Activated naive CD4-positive, alpha-beta T cell (primary cell): ENCODE results near the gene TMEM209.
"Not testable (repeated sequence)": the region's sequence is repeated elsewhere in the genome, so short reads cannot be mapped to it uniquely, and the experiment has no call there.

Source experiments
- DNase-seq, 4 experiments: peaks; one replicate each; lab custom pipeline; 2025; lab: John Stamatoyannopoulos, UW

TMEM209 gene

DNA sequence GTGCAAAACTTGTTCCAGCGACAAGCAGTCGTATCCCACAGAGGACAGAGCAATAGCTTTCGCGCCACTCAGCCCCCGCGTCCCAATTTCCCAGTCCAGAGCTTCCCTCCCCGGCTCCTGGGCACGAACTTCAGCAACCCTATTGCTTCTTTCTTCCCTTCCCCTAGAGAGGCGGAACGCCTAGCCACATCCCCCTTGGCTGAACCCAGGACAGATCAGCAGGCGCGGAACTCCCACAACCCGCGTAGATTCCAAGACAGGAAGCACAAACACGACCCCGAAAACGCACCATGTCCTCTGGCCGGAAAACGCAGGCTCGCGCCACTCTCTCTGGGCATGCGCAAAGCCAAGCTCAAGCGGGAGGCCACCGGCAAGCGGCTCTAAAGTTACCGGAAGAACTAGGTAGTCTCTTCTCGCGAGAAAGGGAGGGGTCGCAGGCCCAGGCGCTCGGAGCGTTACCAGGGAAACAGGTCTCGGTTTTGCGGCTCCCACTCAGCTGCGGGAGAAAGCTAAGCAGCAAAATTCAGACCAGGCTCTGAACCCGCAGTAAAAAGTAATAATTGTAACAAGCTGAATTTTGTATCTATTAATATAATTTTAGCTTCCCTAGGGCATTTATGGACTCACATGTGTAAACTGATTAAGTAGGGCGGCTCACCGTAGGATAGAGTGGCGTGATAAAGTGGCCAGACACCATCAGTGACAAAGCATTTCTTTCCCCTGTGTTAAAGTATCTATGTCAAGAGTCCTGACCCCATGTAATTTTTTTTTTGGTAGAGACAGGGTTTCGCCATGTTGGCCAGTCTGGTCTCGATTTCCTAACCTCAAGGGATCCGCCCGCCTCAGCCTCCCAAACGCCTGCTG, at the start of gene TMEM209:
TMEM209 (minus strand) TSS at position 323 of the 864 bp plus-strand sequence; CDS start at position 292, 31 bp downstream.
- peak; percentile 85 to 90 (median 86) for DNase-seq

DNA sequence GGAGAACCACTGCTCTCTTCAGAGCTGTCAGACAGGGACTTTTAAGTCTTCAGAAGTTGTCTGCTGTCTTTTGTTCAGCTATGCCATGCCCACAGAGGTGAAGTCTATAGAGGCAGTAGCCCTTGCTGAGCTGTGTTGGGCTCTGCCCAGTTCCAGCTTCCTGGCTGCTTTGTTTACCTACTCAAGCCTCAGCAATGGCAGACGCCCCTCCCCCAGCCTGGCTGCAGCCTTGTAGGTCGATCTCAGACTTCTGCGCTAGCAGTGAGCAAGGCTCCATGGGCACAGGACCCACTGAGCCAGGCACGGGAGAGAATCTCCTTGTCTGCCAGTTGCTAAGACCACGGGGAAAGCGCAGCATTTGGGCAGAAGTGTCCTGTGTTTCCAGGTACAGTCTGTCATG, 49.3 kb upstream of the TMEM209 start:
- no peak for DNase-seq

DNA sequence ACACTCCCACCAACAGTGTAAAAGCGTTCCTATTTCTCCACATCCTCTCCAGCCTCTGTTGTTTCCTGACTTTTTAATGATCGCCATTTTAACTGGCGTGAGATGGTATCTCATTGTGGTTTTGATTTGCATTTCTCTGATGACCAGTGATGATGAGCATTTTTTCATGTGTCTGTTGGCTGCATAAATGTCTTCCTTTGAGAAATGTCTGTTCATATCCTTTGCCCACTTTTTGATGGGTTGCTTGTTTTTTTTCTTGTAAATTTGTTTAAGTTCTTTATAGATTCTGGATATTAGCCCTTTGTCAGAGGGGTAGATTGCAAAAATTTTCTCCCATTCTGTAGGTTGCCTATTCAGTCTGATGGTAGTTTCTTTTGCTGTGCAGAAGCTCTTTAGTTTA, 44.4 kb upstream of the TMEM209 start:
- DNase-seq: not testable (repeated sequence)

DNA sequence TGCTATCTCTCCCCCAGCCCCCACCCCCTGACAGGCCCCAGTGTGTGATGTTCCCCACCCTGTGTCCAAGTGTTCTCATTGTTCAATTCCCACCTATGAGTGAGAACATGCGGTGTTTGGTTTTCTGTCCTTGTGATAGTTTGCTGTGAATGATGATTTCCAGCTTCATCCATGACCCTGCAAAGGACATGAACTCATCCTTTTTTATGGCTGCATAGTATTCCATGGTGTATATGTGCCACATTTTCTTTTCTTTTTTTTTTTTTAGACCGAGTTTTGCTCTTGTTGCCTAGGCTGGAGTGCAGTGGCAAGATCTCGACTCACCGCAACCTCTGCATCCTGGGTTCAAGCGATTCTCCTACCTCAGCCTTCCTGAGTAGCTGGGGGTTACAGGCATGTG, 43.6 kb upstream of the TMEM209 start:
- not testable (repeated sequence) for DNase-seq

DNA sequence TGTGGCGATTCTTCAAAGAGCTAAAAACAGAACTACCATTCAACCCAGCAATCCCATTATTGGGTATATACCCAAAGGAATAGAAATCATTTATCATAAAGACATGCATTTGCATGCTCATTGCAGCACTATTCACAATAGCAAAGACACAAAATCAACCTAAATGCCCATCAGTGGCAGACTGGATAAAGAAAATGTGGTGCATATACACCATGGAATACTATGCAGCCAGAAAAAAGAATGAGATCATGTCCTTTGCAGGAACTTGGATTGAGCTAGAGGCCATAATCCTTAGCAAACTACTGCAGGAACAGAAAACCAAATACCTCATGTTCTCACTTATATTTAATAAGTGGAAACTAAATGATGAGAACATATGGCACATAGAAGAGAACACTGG, 41.3 kb upstream of the TMEM209 start:
- not testable (repeated sequence) for DNase-seq

DNA sequence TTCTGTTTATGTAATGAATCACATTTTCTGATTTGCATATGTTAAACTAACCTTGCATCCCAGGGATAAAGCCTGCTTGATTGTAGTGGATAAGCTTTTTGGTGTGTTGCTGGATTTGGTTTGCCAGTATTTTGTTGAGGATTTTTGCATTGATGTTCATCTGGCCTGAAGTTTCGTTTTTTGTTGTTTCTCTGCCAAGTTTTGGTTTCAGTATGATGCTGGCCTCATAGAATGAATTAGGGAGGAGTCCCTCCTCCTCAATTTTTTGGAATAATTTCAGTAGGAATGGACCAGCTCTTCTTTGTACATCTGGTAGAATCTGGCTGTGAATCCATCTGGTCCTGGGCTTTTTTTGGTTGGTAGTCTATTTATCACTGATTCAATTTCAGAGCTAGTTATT, 38.3 kb upstream of the TMEM209 start:
- DNase-seq: not testable (repeated sequence)

DNA sequence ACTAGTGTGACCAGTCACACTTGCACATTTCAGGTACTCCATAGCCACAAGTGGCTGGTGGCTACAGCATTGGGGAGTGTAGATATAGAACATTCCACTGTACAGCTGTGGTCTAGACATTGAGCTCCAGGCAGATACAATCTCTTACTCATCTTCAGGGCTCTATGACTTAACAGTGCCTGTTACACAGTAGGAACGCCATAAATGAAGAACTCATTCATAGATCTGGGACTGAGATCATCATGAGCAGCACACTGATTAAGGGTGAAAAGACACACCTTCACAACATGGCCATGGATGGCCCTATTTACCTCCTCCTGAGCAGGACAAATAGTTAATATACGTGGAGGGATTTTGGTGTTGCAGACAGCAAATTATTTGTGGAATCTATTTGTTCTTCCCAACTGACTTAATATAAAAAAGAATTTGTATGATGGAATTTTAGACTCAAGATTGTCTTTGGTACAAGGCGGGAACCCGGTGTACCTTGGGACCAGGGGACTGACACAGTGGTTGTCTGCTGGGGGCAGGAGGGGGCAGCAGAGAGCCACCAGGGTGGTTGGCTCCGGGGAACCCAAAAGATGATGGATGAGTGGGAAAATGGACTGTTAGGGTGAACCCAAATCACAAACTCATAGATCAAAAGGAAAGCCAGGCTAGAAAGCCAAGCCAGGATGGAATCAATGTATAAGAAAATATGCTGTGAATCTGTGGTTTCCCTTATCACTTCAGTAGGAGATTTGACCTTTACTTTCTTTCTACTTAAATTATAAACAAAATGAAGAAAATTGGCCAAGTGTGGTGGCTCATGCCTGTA, 37.2 kb upstream of the TMEM209 start:
- peak; percentile 6 to 61 (median 38) for DNase-seq

DNA sequence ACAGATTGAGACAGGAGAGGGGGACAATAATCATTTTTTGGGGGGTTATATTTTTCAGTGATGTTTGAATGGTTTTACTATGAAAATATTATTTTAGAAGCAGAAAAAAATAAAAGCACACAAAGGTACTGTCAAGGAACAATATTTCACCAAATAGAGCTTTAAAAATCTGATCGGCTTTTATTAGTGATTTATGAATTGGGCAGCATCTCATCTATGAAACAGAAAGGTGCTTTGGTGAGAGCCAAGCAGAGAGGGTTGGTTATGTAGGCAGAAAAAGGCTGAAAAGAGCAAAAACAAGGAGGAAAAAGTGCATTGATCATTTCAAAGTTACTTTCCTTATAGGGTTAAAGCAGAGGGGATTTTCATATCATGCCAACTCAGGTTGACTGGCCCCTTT, 35.0 kb upstream of the TMEM209 start:
- DNase-seq: no peak

DNA sequence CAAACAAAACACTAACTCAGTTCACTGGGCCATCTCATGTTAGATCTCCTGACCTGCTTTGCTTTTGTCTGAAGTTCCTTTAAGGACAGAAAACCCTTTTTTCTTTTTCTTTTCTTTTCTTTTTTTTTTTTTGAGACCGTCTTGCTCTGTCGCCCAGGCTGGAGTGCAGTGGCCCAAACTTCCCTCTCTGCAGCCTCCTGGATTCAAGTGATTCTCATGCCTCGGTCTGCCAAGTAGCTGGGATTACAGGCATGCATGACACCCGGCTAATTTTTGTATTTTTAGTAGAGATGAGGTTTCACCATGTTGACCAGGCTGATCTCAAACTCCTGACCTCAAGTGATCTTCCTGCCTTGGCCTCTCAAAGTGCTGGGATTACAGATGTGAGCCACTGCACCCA, 31.2 kb upstream of the TMEM209 start:
- DNase-seq: not testable (repeated sequence)

DNA sequence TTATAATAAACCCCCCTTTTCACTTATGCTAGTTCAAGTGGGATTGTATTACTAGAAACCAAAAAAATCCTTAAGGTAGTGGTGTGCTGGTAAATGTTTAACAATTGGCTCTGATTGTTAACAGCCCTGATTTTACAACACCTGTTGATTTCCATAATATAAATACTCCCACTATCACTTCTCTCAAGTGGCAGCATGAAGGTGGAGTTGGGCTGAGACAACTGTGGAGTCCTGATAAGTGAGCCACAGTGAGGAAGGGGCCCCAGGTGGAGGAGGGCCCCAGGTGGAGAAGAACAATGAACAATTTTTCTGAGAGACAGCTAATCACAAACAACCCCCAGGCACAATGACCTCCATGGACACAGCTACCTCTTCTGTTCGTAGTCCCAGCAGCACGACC, 28.9 kb upstream of the TMEM209 start:
- no peak for DNase-seq

DNA sequence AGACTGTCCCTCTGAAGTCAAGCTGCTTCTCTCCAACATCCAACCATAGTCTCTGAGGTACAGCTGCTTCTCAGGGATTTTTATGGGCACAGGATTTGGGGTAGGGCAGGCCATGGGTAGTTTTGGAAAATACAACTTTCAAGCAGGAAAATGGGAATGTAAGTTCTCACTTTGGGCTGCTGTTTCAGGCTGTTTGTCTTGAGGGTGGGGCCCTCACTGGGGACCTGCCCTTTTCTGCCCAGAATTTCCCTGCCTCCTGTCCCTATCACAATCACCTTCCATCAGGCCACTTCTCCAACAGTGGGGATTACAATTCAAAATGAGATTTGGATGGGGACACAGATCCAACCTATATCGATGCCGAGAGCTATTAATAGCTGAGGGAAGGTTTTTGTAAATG, 27.0 kb upstream of the TMEM209 start:
- DNase-seq: no peak

DNA sequence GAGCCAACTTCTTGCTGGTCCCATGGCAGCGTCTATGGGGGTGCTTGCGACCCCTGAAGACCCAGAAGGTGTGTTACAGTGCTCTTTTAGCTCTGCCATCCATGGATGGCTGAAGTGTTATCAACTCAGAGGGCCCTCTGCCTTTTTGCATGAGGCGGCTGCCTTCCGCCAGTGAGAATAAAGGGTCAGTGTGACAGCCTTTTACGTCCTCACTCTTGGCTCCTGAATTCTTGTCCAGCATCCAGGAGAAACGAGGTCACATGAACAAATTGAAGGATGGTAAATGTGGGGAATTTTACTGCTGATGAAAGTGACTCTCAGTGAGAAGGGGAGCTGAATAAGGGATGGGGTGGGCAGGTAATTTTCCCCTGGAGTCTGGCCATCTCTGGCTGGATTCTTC, 26.6 kb upstream of the TMEM209 start:
- DNase-seq: no peak

DNA sequence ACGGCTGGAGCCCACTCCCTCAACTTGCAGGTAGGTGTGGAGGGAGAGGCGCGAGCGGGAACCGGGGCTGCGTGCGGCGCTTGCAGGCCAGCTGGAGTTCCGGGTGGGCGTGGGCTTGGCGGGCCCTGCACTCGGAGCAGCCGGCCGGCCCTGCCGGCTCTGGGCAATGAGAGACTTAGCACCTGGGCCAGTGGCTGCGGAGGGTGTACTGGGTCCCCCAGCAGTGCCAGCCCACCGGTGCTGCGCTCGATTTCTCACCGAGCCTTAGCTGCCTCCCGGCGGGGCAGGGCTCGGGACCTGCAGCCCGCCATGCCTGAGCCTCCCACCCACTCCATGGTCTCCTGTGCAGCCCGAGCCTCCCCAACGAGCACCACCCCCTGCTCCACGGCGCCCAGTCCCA, 24.8 kb upstream of the TMEM209 start:
- DNase-seq: not testable (repeated sequence)

DNA sequence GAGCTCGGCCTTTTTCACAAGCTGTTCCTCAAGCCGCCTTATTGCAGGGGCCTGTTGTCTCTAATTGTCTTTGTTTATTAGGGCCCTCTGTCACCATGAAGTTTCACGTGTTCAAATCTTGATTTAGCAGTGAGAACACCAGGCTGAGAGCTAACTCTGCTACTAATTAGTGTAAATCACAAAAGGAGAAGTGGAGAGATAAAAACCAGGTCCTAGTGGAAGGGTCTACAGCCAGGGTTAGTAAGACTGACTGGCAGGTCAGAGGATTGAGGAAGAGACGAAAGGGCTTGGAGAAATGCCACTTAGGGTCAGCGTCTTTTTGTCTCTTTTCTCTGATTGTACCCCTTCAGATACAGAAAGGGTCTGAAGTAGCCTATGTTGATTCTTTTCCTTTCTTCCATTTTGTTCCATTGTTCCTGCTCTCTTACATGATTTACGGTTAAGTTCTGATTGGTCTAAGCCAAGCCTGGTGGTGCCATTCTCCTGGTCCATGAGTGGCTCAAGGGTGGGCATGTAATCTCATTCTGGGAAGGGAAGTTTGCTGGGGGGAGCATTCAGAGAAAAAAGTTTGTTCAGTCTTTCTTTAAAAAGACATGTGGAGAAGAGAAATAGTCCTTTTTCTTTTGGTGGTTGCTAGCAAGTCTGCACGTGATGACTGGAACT, 23.8 kb upstream of the TMEM209 start:
- no peak for DNase-seq

DNA sequence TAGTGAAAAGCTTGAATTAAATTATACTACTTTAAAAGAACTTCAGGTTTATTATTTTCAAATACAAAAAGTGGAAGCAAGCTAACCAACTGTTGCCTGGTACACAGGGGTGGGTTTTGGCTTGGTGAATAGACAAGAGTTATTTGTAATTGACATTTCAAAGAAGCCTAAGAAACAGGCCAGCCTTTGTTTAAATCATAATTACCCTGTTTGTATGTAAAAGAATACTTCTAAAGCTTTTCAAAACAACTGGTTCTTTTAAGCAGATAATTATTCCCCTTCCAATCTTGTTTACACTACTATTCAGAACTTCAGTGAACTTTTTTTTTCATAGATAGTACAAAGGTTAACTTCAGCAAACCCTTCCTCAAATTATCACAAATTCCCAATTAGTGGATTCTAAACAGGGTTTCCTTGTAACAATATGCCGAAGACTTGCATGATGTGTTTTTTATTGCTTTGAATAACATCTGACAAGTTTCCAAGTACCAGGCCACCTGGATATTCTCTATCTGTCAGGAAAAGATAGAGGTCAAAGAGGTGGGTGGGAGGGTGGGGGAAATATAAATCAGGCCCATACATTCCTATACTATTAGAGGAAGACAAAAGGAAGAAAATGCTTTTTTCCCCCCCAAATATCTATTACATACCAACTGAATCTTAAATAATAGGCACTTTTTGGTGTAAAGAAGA, 22.8 kb upstream of the TMEM209 start:
- DNase-seq: no peak

DNA sequence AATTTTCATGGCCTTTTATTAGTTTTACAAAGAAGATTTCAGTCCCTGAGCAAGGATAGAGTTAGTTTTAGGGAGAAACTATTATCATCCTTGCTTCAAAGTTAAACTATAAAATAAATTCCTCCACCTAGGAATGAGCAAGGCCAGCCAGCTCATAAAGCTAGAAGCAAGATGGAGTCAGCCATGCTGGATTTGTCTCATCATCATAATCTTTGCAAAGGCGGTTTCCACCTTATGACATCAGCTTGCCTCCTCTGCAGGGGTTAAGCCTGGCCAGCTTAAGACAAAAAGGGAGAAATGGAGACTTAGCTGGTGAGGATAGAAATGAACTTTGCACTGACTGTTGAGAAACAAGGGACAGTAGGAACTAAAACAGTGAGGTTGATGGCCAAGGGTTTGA, 21.1 kb upstream of the TMEM209 start:
- no peak for DNase-seq

DNA sequence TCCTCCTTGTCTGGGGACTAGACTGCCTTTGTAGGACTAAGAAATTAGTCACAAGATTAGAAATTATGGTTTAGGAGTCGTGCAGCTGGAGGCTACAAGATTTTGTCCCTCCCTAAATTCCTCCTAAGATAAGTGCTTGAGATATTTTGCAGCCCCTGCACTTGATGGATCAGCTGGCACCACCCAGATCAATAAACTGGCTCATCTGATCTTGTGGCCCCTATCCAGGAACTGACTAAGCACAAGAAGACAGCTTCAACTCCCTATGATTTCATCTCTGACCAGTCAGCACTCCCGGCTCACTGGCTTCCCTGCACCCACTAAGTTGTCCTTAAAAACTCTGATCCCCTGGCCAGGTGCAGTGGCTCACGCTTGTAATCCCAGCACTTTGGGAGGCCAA, 19.7 kb upstream of the TMEM209 start:
- not testable (repeated sequence) for DNase-seq

DNA sequence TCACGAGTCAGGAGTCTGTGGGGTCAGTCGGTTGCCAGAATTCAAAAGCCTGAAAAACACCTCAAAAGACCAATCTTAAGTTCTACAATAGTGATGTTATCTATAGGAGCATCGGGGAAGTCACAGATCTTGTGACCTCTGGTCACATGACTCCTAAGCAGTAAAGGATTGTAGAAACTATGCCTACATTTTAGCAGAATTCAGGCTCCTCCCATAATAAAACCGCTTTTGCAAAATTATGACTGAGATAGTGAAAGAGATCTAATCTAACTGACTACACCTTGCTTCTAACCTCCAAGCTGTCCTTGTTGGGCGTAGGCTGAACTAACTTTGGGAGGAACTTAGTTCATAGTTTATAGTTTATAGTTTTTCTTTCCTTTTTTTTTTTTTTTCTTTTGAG, 19.0 kb upstream of the TMEM209 start:
- DNase-seq: no peak

DNA sequence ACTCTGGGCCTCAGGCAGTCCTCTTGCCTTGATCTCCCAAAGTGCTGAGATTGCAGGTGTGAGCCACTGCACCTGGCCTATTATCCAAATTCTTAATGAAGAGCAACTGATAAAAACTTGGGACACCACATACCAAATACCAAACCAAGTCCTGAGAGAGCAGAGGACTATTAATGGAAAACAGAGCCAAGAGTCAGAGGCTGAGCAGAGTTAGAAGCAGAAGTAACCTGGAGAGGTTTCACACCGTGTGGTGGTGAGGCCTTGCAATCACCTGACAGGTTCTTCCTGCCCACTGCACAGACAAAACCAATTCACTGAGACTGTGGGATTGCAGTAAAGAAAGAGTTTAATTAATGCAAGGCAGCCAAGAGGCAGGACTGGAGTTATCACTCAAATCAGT, 18.4 kb upstream of the TMEM209 start:
- DNase-seq: no peak

DNA sequence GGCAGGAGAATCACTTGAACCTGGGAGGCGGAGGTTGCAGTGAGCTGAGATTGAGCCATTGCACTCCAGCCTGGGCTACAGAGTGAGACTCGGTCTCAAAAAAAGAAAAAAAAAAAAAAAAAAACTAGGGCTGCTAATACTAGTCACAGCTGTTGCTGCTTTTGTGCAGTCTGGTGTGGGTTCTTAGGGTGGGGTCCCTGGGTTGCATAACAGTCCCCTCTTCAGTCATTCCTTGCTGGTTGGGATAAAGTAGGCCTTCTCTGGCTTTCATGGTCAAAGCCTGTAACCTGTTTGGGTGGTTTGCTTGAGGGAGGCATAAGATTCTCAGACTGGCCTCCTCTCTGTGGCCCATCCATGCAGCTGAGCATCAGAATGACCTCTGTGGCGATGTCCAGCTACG, 16.5 kb upstream of the TMEM209 start:
- no peak for DNase-seq

DNA sequence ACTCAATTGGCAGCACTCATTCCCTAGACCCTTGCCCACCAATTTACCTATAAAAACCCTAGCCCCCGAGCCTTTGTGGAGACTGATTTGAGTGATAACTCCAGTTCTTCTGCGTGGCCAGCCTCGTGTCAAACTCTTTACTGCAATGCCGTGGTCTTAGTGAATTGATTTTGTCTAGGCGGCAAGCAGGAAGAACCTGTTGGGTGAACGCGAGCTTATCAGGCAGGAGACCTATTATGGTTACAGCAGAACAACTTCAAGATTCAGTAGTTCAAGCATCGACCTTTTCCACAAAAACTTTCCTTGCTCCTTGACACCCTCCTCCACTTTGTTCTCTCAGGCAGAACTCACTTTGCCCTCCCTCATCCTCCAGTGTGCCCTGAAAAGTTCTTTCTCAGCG, 14.7 kb upstream of the TMEM209 start:
- no peak for DNase-seq
